OCI-LY7 (cell line): ENCODE measurements around the gene VPS18. TPM values are rescaled to one million over a fixed set of nuclear protein-coding genes. Genes with fewer than 3 reads are reported as not detected.
A peak's percentile ranks its signal among the peaks of the same experiment; 100 is the strongest.

Experiments
- BruUV-seq: library from RNA; stranded (reverse); fragments of 400-500 nt; replicated peaks from 2 replicates; lab custom pipeline; 2021; lab: Mats Ljungman, UMichigan
- CTCF ChIA-PET: fragments of 300-600 bp; sonication (Branson Sonifier 250); formaldehyde crosslinking; loops from one replicate; lab custom pipeline; 2022; ENCODE audit warnings: antibody characterized with exemption; ENCODE audit not compliant: unreplicated experiment; lab: Charles Lee
- POLR2A ChIA-PET: fragments of 300-600 bp; sonication (Branson Sonifier 250); formaldehyde crosslinking; loops from one replicate; lab custom pipeline; 2022; ENCODE audit warnings: antibody characterized with exemption; lab: Charles Lee
- DNase-seq: peaks from one replicate; pipeline ENCODE4 v3.0.0-alpha.2; 2015; ENCODE audit warnings: low spot score
- H2AFZ ChIP-seq: fragments of 200-600 bp; sonication (generic), shearing (Covaris generic); 2 replicates; pipeline ENCODE4 v1.6.1; 2014; ENCODE audit warnings: mild to moderate bottlenecking, antibody characterized with exemption, low read length, moderate library complexity
- H3K27ac ChIP-seq: fragments of 200-600 bp; sonication (generic); 2 replicates; pipeline ENCODE4 v1.5.1; 2014; ENCODE audit warnings: mixed run types, low read depth, mild to moderate bottlenecking, moderate library complexity, low read length, inconsistent platforms; ENCODE audit not compliant: poor library complexity, severe bottlenecking
- H3K36me3 ChIP-seq: fragments of 200-600 bp; sonication (generic); 2 replicates; pipeline ENCODE4 v1.6.1; 2014; ENCODE audit warnings: mild to moderate bottlenecking, antibody characterized with exemption, low read length, moderate library complexity, mixed read lengths; ENCODE audit not compliant: insufficient read depth
- H3K4me1 ChIP-seq: fragments of 200-600 bp; sonication (generic); 2 replicates; pipeline ENCODE4 v1.5.1; 2014; ENCODE audit warnings: mild to moderate bottlenecking, low read length; ENCODE audit not compliant: insufficient read depth, poor library complexity, severe bottlenecking
- H3K4me2 ChIP-seq: fragments of 200-600 bp; sonication (generic); 2 replicates; pipeline ENCODE4 v1.6.1; 2014; ENCODE audit warnings: mild to moderate bottlenecking, low read length
- H3K4me3 ChIP-seq: fragments of 200-600 bp; sonication (generic); 2 replicates; pipeline ENCODE4 v1.5.1; 2014; ENCODE audit warnings: mild to moderate bottlenecking, low read depth, low read length; ENCODE audit not compliant: poor library complexity, severe bottlenecking
- H3K79me2 ChIP-seq: fragments of 200-600 bp; sonication (generic); 2 replicates; pipeline ENCODE4 v1.6.1; 2016; ENCODE audit warnings: low read depth, mild to moderate bottlenecking, low read length, moderate library complexity, mixed read lengths; ENCODE audit not compliant: insufficient read depth
- H3K9me2 ChIP-seq: fragments of 200-600 bp; sonication (generic); 2 replicates; pipeline ENCODE4 v1.6.1; 2016; ENCODE audit warnings: mild to moderate bottlenecking, low read length, mixed read lengths; ENCODE audit not compliant: insufficient read depth
- H3K9me3 ChIP-seq: fragments of 200-600 bp; sonication (generic); 2 replicates; pipeline ENCODE4 v1.6.1; 2014; ENCODE audit warnings: mild to moderate bottlenecking, mixed run types, low read length, mixed read lengths
- H4K20me1 ChIP-seq: fragments of 200-600 bp; sonication (generic); 2 replicates; pipeline ENCODE4 v1.6.1; 2014; ENCODE audit warnings: mild to moderate bottlenecking, antibody characterized with exemption, low read length, moderate library complexity, mixed read lengths; ENCODE audit not compliant: insufficient read depth
- EZH2phosphoT487 ChIP-seq: fragments of 200-600 bp; sonication (generic); IDR thresholded peaks from 2 replicates; pipeline ENCODE4 v1.6.1; 2018; ENCODE audit warnings: low read depth, borderline replicate concordance, mild to moderate bottlenecking, mixed run types, antibody characterized with exemption, low read length, moderate library complexity, mixed read lengths
- intact Hi-C: fragments of 100-400 bp; cut with micrococcal nuclease; formaldehyde crosslinking; loops from one replicate; pipeline ENCODE4 v1.10.0; 2022; ENCODE audit not compliant: unreplicated experiment
- total RNA-seq, 2 experiments: library from RNA; depleted of rRNA in 1 of 2; stranded (reverse); fragments of >200 nt in 1 of 2; shearing (Covaris generic) in 1 of 2; gene quantifications; 2 replicates each; pipeline ENCODE4 v1.2.3, GENCODE V29; 2014 to 2022
- TF ChIP-seq, protein P1 (sequence below): fragments of 200-600 bp; sonication (generic); conservative IDR thresholded peaks from 2 replicates; pipeline ENCODE4 v1.5.1; 2014; ENCODE audit warnings: mild to moderate bottlenecking, antibody characterized with exemption, low read length, moderate library complexity, mixed read lengths

Gene VPS18
- total RNA-seq, 2 experiments from 2014 or later, result 24.5 to 30.7 TPM

DNA sequence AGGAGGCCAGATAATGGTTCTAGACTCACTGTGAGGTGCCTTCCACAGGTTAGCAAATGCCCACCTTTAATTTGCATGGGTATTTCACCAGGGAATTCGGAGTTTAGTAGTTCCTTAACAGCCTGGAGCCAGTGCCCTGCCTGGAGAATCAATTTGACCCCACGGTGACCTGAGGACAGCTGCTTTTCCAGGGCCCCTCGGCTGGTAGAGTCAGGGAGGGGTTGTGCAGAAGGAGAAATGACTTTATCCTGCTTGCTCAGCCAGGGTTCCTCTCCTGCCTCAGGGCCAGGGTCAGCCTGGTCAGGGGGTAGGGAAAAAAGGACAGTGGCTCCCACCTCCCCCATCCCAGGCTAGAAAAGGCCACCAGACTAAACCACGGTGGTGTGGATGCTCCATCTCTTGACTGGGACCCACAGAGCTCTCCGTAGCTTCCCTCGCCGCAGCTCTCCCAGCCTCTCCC lies 46.8 kb downstream of the VPS18 start:
- no peaks in the 10 kb centered on the region for H3K79me2 ChIP-seq
- H3K4me3 ChIP-seq, result peak overlapping the region; percentile 68
- H3K36me3 ChIP-seq, result no peaks in the 10 kb centered on the region
- peak overlapping the region; percentile 18 for H3K27ac ChIP-seq
- intact Hi-C loops, result no loop called here
- no peaks in the 10 kb centered on the region for H3K9me3 ChIP-seq
- CTCF ChIA-PET, result interaction anchor here (0.8 to 1.8 kb wide), 5 partner anchors 8 to 65 kb away, joined by 3 to 9 read pairs (median 4); no protein-coding TSS in a partner anchor
- no peaks in the 10 kb centered on the region for H3K9me2 ChIP-seq
- H4K20me1 ChIP-seq, result no peaks in the 10 kb centered on the region
- DNase-seq, result no peak
- BruUV-seq, result no TSS peak
- TF ChIP-seq, protein P1, sequence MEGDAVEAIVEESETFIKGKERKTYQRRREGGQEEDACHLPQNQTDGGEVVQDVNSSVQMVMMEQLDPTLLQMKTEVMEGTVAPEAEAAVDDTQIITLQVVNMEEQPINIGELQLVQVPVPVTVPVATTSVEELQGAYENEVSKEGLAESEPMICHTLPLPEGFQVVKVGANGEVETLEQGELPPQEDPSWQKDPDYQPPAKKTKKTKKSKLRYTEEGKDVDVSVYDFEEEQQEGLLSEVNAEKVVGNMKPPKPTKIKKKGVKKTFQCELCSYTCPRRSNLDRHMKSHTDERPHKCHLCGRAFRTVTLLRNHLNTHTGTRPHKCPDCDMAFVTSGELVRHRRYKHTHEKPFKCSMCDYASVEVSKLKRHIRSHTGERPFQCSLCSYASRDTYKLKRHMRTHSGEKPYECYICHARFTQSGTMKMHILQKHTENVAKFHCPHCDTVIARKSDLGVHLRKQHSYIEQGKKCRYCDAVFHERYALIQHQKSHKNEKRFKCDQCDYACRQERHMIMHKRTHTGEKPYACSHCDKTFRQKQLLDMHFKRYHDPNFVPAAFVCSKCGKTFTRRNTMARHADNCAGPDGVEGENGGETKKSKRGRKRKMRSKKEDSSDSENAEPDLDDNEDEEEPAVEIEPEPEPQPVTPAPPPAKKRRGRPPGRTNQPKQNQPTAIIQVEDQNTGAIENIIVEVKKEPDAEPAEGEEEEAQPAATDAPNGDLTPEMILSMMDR, result no peak
- no peak for TF ChIP-seq EZH2phosphoT487
- H3K4me2 ChIP-seq, result peak overlapping the region; percentile 84
- H3K4me1 ChIP-seq, result peaks cover 45% of the 10 kb centered on the region
- POLR2A ChIA-PET, result interaction anchor here (1.3 to 3.6 kb wide), 5 partner anchors 11 to 35 kb away, joined by 3 to 36 read pairs (median 8); partner anchors contain the start of genes CHAC1 and DLL4
- peak overlapping the region; percentile 84 for H2AFZ ChIP-seq

DNA sequence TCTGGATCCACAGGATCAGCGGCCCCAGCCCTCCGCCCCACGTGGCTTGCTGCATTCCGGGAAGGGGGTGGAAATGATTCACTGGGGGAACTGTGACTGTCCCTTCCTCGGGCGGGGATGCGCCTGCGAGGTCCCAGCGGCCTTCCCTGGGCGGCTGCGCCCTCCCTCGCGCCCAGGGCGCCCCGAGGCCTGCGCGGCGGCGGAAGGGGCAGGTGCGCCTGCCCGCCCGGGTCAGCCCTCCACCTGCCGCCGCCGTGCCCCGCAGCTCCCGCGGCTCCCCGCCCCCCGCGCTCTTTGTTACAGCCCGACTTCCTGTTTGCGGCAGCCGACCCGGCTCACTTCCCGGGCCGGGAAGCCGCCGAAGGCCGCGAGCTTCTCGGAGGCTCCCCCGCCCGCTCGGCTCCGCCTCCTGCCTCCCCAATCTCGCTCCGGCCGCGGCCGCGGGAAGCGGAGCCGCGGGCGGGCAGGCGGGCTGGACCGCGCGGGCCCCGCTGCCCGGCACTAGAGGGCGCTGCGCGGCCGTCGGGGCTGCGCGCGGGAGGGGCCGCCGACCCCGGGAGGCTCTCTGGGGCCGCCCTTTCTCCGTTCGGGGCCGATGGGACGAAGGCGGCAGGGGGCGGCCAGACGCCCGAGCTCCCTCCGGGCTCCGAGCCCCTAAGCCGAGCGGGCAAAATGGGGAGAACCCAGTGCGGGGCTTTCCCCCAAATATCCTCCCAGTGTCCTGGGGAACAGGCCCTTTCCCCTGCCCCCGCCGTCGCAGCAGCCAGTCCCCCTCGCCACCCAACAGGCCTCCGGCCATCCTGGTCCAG lies 47.5 kb downstream of the VPS18 start:
- H3K4me3 ChIP-seq, result peak overlapping the region; percentile 68

More for the DNA sequence above, 47.5 kb downstream of the VPS18 start:
- DNase-seq, result peak; percentile 86
- H3K4me2 ChIP-seq, result peak overlapping the region; percentile 84
- H3K9me3 ChIP-seq, result no peaks in the 10 kb centered on the region
- ChIA-PET CTCF (interaction anchor here (0.6 to 1.8 kb wide), 5 partner anchors 11 to 1139 kb away, joined by 3 to 9 read pairs (median 4); no protein-coding TSS in a partner anchor), POLR2A (interaction anchor here (0.6 to 3.6 kb wide), 6 partner anchors 10 to 352 kb away, joined by 4 to 36 read pairs (median 6); partner anchors contain the start of gene CHAC1)
- intact Hi-C loops, result no loop called here
- peaks cover 47% of the 10 kb centered on the region for H3K4me1 ChIP-seq
- no peaks in the 10 kb centered on the region for H3K9me2 ChIP-seq
- peak overlapping the region; percentile 18 for H3K27ac ChIP-seq
- H4K20me1 ChIP-seq, result no peaks in the 10 kb centered on the region
- H2AFZ ChIP-seq, result peak overlapping the region; percentile 97
- H3K36me3 ChIP-seq, result no peaks in the 10 kb centered on the region
- BruUV-seq, result no TSS peak
- no peak for TF ChIP-seq EZH2phosphoT487
- TF ChIP-seq, protein P1, result peak; percentile 61
- no peaks in the 10 kb centered on the region for H3K79me2 ChIP-seq
